H1 (cell line): ENCODE measurements around the gene OR10A4. TPM values are rescaled to one million over a fixed set of nuclear protein-coding genes. Genes with fewer than 3 reads are reported as not detected.

Experiments used
- CTCF ChIA-PET: fragments of 300-600 bp; sonication (Branson Sonifier 250); formaldehyde crosslinking; loops from one replicate; lab custom pipeline; 2021; ENCODE audit not compliant: partially characterized antibody; lab: Charles Lee
- POLR2A ChIA-PET: fragments of 300-600 bp; sonication (Branson Sonifier 250); formaldehyde crosslinking; loops from one replicate; lab custom pipeline; 2021; ENCODE audit warnings: inconsistent platforms; ENCODE audit not compliant: partially characterized antibody; lab: Charles Lee
- DNase-seq, 2 experiments: peaks; one replicate each; pipeline versions ENCODE4 v3.0.0 to v3.0.0-alpha.2; 2010 to 2022; ENCODE audit warnings: low spot score in 2 of 2, low read depth in 1 of 2, mixed read lengths in 1 of 2
- FAIRE-seq: peaks from 2 replicates; lab custom pipeline; 2011; peaks lifted over from hg19 to GRCh38; lab: Jason Lieb, UNC
- H2AFZ ChIP-seq: 2 replicates; pipeline ENCODE4 v1.8.1; 2012; ENCODE audit warnings: low read length, inconsistent platforms
- H2AK5ac ChIP-seq: 2 replicates; pipeline ENCODE4 v1.6.1; 2013; ENCODE audit warnings: low read depth, low read length
- H2BK120ac ChIP-seq: replicated peaks from 2 replicates; pipeline ENCODE3; 2013; ENCODE audit warnings: low read depth, low read length, inconsistent platforms
- H2BK12ac ChIP-seq: 2 replicates; pipeline ENCODE4 v1.6.1; 2013; ENCODE audit warnings: low read depth, low read length
- H2BK15ac ChIP-seq: 2 replicates; pipeline ENCODE4 v1.6.1; 2013; ENCODE audit warnings: low read length
- H2BK20ac ChIP-seq: 2 replicates; pipeline ENCODE4 v1.6.1; 2013; ENCODE audit warnings: low read length
- H2BK5ac ChIP-seq: 2 replicates; pipeline ENCODE4 v1.6.1; 2013; ENCODE audit warnings: low read depth, low read length
- H3K14ac ChIP-seq: 2 replicates; pipeline ENCODE4 v1.6.1; 2013; ENCODE audit warnings: inconsistent platforms; ENCODE audit not compliant: insufficient read length
- H3K18ac ChIP-seq: 2 replicates; pipeline ENCODE4 v1.6.1; 2013; ENCODE audit warnings: low read length; ENCODE audit errors: extremely low read depth
- H3K23ac ChIP-seq: 2 replicates; pipeline ENCODE4 v1.6.1; 2013; ENCODE audit warnings: inconsistent platforms; ENCODE audit not compliant: insufficient read length
- H3K23me2 ChIP-seq: 2 replicates; pipeline ENCODE4 v1.6.1; 2013; ENCODE audit warnings: low read depth, low read length
- H3K27ac ChIP-seq: 2 replicates; pipeline ENCODE4 v1.6.1; 2011; ENCODE audit warnings: low read depth, low read length, inconsistent platforms
- H3K27me3 ChIP-seq, 4 experiments: replicated peaks in 1 of 4; 1 replicate in 1 of 4; 2 replicates in 3 of 4; pipeline versions ENCODE4 v1.6.1 to v1.8.1; 2011 to 2013; ENCODE audit warnings: low read length in 3 of 4, mild to moderate bottlenecking in 3 of 4, inconsistent platforms in 2 of 4, mixed read lengths in 2 of 4, moderate library complexity in 1 of 4; ENCODE audit not compliant: control insufficient read depth in 3 of 4, insufficient read depth in 3 of 4; ENCODE audit errors: extremely low read depth in 1 of 4
- H3K36me3 ChIP-seq, 4 experiments: 2 replicates each; pipeline versions ENCODE4 v1.6.1 to v1.8.1; 2011 to 2013; ENCODE audit warnings: mild to moderate bottlenecking in 4 of 4, low read length in 3 of 4, moderate library complexity in 2 of 4, control low read depth in 1 of 4, inconsistent platforms in 1 of 4; ENCODE audit not compliant: insufficient read depth in 4 of 4, control insufficient read depth in 2 of 4
- H3K4ac ChIP-seq: replicated peaks from 2 replicates; pipeline ENCODE3; 2013; ENCODE audit warnings: low read length, low read depth, mixed read lengths, inconsistent platforms; ENCODE audit not compliant: insufficient read length
- H3K4me1 ChIP-seq, 4 experiments: replicated peaks in 1 of 4; 1 replicate in 1 of 4; 2 replicates in 3 of 4; pipeline versions ENCODE4 v1.6.1 to v1.8.1; 2011 to 2013; ENCODE audit warnings: low read length in 3 of 4, inconsistent platforms in 2 of 4, mixed read lengths in 1 of 4; ENCODE audit not compliant: insufficient read depth in 4 of 4, control insufficient read depth in 3 of 4
- H3K4me2 ChIP-seq, 2 experiments: 2 replicates each; pipeline versions ENCODE4 v1.6.1 to v1.8.1; 2011 to 2013; ENCODE audit warnings: low read depth in 2 of 2, low read length in 2 of 2, control low read depth in 1 of 2, inconsistent platforms in 1 of 2, mild to moderate bottlenecking in 1 of 2; ENCODE audit not compliant: insufficient read depth in 1 of 2
- H3K4me3 ChIP-seq, 4 experiments: fragments of 200-600, 300-600 bp in 1 of 4; sonication (generic), shearing (Covaris generic), sonication (Bioruptor Twin) in 1 of 4; 2 replicates each; pipeline versions ENCODE4 v1.5.1 to v1.8.1; 2011 to 2016; ENCODE audit warnings: low read length in 4 of 4, low read depth in 3 of 4, control low read depth in 2 of 4, inconsistent platforms in 2 of 4, mild to moderate bottlenecking in 2 of 4, mixed read lengths in 1 of 4, moderate library complexity in 1 of 4; ENCODE audit not compliant: insufficient read depth in 2 of 4; ENCODE audit errors: extremely low read depth in 1 of 4
- H3K56ac ChIP-seq: replicated peaks from 2 replicates; pipeline ENCODE3; 2013; ENCODE audit warnings: low read depth, mild to moderate bottlenecking, mixed read lengths, low read length, inconsistent platforms; ENCODE audit not compliant: insufficient read length
- H3K79me1 ChIP-seq: 2 replicates; pipeline ENCODE4 v1.6.1; 2013; ENCODE audit warnings: low read depth, low read length, control low read depth
- H3K79me2 ChIP-seq, 2 experiments: 2 replicates each; pipeline versions ENCODE4 v1.6.1 to v1.8.1; 2012 to 2013; ENCODE audit warnings: low read length in 2 of 2, mild to moderate bottlenecking in 2 of 2, inconsistent platforms in 1 of 2; ENCODE audit not compliant: insufficient read depth in 2 of 2, control insufficient read depth in 1 of 2
- H3K9ac ChIP-seq, 4 experiments: replicated peaks in 1 of 4; 1 replicate in 1 of 4; 2 replicates in 3 of 4; pipeline versions ENCODE4 v1.6.1 to v1.8.1; 2011 to 2013; ENCODE audit warnings: low read depth in 3 of 4, low read length in 3 of 4, control low read depth in 2 of 4, mild to moderate bottlenecking in 2 of 4, moderate library complexity in 2 of 4, inconsistent platforms in 1 of 4; ENCODE audit errors: extremely low read depth in 1 of 4
- H3K9me3 ChIP-seq, 2 experiments: 2 replicates each; pipeline versions ENCODE4 v1.6.1 to v1.8.1; 2012 to 2013; ENCODE audit warnings: mild to moderate bottlenecking in 2 of 2, moderate library complexity in 2 of 2, control low read depth in 1 of 2, inconsistent platforms in 1 of 2, low read depth in 1 of 2, low read length in 1 of 2, mixed read lengths in 1 of 2; ENCODE audit not compliant: insufficient read depth in 2 of 2
- H4K20me1 ChIP-seq, 2 experiments: replicated peaks in 1 of 2; 2 replicates each; pipeline versions ENCODE3 to v1.8.1; 2011 to 2013; ENCODE audit warnings: inconsistent platforms in 2 of 2, low read length in 2 of 2, mild to moderate bottlenecking in 1 of 2; ENCODE audit not compliant: insufficient read depth in 2 of 2, control insufficient read depth in 1 of 2
- H4K5ac ChIP-seq: 2 replicates; pipeline ENCODE4 v1.6.1; 2013; ENCODE audit warnings: low read length, low read depth, mixed read lengths, inconsistent platforms; ENCODE audit not compliant: insufficient read length
- H4K8ac ChIP-seq: 2 replicates; pipeline ENCODE4 v1.8.0; 2013; ENCODE audit warnings: mild to moderate bottlenecking, moderate library complexity, low read length, inconsistent platforms; ENCODE audit not compliant: insufficient read depth; ENCODE audit errors: extremely low read depth
- H4K91ac ChIP-seq: replicated peaks from 2 replicates; pipeline ENCODE3; 2013; ENCODE audit warnings: low read length, mixed read lengths, inconsistent platforms; ENCODE audit not compliant: insufficient read length
- CEBPB ChIP-seq: IDR thresholded peaks from 2 replicates; pipeline ENCODE4 v1.6.1; 2012; ENCODE audit warnings: low read depth, low read length
- CREB1 ChIP-seq: IDR thresholded peaks from 2 replicates; pipeline ENCODE4 v1.6.1; 2012; ENCODE audit warnings: inconsistent platforms
- SIX5 ChIP-seq: IDR thresholded peaks from 2 replicates; pipeline ENCODE4 v1.6.1; 2011; ENCODE audit warnings: mild to moderate bottlenecking, low read depth, low read length
- TBP ChIP-seq: IDR thresholded peaks from 2 replicates; pipeline ENCODE4 v1.6.1; 2011; ENCODE audit warnings: low read depth, low read length, improper control_type of control experiment
- WGBS, 2 experiments: shearing (Covaris generic) in 1 of 2; methylation state at CpG; one replicate each; pipeline versions ENCODE4 v1.1.6 to v1.1.7; 2013 to 2015; ENCODE audit warnings: low lambda C conversion rate in 2 of 2, mixed read lengths in 2 of 2, inconsistent platforms in 1 of 2, low coverage in 1 of 2, missing lambda C conversion rate in 1 of 2; ENCODE audit not compliant: insufficient replicate concordance in 2 of 2, insufficient coverage in 1 of 2, insufficient read length in 1 of 2; ENCODE audit errors: extremely low coverage in 1 of 2, missing lambda C conversion rate in 1 of 2; 5-methylcytosine and 5-hydroxymethylcytosine counted together
- polyA plus RNA-seq, 7 experiments: library from polyadenylated mRNA; depleted of rRNA in 3 of 7; stranded (reverse) in 5 of 7; unstranded in 2 of 7; fragments of >200 nt in 5 of 7; fragments of 200-250 nt in 2 of 7; gene quantifications; 1 replicate in 5 of 7; 2 replicates in 1 of 7; 4 replicates in 1 of 7; pipeline versions ENCODE4 v1.2.1 to v1.2.3, GENCODE V29; 2011 to 2013; ENCODE audit warnings: missing spikeins in 2 of 7, mixed read lengths in 2 of 7
- total RNA-seq: library from RNA; stranded (reverse); fragmentation: NEBNext Ultra II Directional; extraction: Animal tissue kit (Norgen Biotek cat#: 25700); gene quantifications from 2 replicates; pipeline ENCODE4 v1.2.1, GENCODE V29; 2021

OR10A4 gene
- total and polyA plus RNA-seq, 2 of the 8 experiments (the other 6 are each of a cell fraction or from before 2014, with no cell fraction given), result not detected

DNA sequence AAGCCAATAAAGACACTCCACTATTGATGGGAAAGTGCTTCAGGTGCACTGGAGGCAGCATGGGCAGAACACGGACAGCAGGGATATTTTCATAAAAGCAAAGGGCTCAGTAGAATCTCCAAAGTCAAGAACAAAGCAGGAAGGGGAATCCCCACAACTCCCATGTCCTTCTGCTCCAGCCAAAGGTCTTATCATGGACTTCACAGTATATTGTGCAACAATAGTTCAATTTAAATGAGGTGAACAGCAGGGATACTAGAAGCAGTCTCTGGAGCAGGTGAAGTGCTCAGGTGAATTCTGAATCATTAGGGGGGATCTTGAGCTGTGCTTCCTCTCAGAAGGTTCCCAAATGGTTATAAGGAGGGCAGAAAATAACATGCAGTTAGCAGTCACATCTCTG, 22.5 kb downstream of the OR10A4 start:
- H3K9ac ChIP-seq, result no peak overlapping the region
- H3K14ac ChIP-seq, result no peak overlapping the region
- H2BK120ac ChIP-seq, result no peak overlapping the region
- peaks cover 0 to under 1% (median 0%) of the 10 kb centered on the region in 4 experiments; a peak in 1 of 8 replicates for H3K36me3 ChIP-seq
- no peak for DNase-seq
- H2AFZ ChIP-seq, result no peak overlapping the region
- H3K27me3 ChIP-seq, result peaks cover 0 to 2% (median 0%) of the 10 kb centered on the region in 4 experiments; a peak in 1 of 7 replicates
- H3K18ac ChIP-seq, result no peak overlapping the region
- H3K4me2 ChIP-seq, result no peak overlapping the region
- no peak overlapping the region for H2BK20ac ChIP-seq
- no peak for FAIRE-seq
- no peak overlapping the region for H2BK12ac ChIP-seq
- no peak overlapping the region for H3K4me3 ChIP-seq
- POLR2A ChIA-PET, result interaction anchor here (1.3 kb wide), 1 partner anchor 28 kb away, joined by 3 read pairs; no protein-coding TSS in a partner anchor
- H4K91ac ChIP-seq, result no peak overlapping the region
- H3K79me2 ChIP-seq, result no peaks in the 10 kb centered on the region
- TF ChIP-seq CREB1, result no peak
- peak; percentile 28; the same call in 1 of the 2 replicates for TF ChIP-seq CEBPB
- no peak for TF ChIP-seq TBP
- no peak for TF ChIP-seq SIX5
- H3K79me1 ChIP-seq, result no peaks in the 10 kb centered on the region
- H3K9me3 ChIP-seq, result no peaks in the 10 kb centered on the region
- no peak overlapping the region for H3K56ac ChIP-seq
- CTCF ChIA-PET, result no interaction called here
- 84% methylated on average over 1 of the region's 1 CpG; no CpG with 5 or more reads in 1 of the 2 experiments for WGBS, 2 experiments
- H2AK5ac ChIP-seq, result no peak overlapping the region
- no peaks in the 10 kb centered on the region for H3K4me1 ChIP-seq
- no peak overlapping the region for H3K23ac ChIP-seq
- H2BK15ac ChIP-seq, result no peak overlapping the region
- no peak overlapping the region for H4K5ac ChIP-seq
- H3K27ac ChIP-seq, result no peak overlapping the region
- H4K8ac ChIP-seq, result no peak overlapping the region
- H3K23me2 ChIP-seq, result no peaks in the 10 kb centered on the region
- H3K4ac ChIP-seq, result no peak overlapping the region
- no peak overlapping the region for H2BK5ac ChIP-seq
- no peaks in the 10 kb centered on the region for H4K20me1 ChIP-seq
